Activated naive CD8-positive, alpha-beta T cell treated with anti-CD3 and anti-CD28 coated beads, Interleukin-2, amount 50 U/mL, for 24 hours (primary cell): ENCODE measurements around the gene RNF40.

Source experiments
- ATAC-seq: fragments of 150-1000 bp; cut with Tn5 transposase; one replicate; pipeline ENCODE4 v1.10.0; 2021
- DNase-seq: peaks from one replicate; pipeline ENCODE4 v3.0.0; 2021
- H3K27ac Mint-ChIP-seq: one replicate; pipeline ENCODE4 v1.8.0; 2021; ENCODE audit warnings: mild to moderate bottlenecking, mixed read lengths
- H3K27me3 Mint-ChIP-seq: one replicate; pipeline ENCODE4 v1.8.0; 2021; ENCODE audit warnings: mixed read lengths
- H3K36me3 Mint-ChIP-seq: one replicate; pipeline ENCODE4 v1.8.0; 2021; ENCODE audit warnings: low read depth, mixed read lengths
- H3K4me1 Mint-ChIP-seq: one replicate; pipeline ENCODE4 v1.8.0; 2021; ENCODE audit warnings: mixed read lengths
- H3K4me3 Mint-ChIP-seq: one replicate; pipeline ENCODE4 v1.8.0; 2021; ENCODE audit warnings: mild to moderate bottlenecking, moderate library complexity, mixed read lengths
- H3K9me3 Mint-ChIP-seq: one replicate; pipeline ENCODE4 v1.8.0; 2021; ENCODE audit warnings: mixed read lengths

RNF40 gene

DNA sequence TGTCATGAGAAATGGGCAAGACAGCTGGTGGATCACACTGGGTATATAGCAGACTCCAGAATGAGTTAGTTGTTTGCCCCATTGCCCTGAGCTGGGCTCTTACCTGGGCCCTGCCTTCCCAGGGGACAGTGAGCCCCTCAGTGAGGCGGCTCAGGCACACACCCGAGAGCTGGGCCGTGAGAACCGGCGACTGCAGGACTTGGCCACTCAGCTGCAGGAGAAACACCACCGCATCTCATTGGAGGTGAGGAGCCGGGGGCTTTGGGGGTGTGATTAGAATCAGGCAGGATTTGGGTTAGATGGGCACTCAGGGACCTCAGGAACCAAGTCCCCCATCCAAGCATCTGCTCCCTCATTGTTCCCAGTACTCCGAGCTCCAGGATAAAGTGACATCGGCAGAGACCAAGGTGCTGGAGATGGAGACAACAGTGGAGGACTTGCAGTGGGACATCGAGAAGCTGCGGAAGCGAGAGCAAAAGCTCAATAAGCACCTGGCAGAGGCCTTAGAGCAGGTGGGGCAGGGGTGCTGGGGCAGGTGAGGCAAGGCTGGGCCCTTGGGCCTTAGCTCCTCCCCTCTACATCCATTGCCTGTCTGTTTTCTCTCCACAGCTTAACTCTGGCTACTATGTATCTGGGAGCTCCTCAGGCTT lies 2.8 kb downstream of the RNF40 start:
- H3K4me1 Mint-ChIP-seq, result peaks cover 29% of the 10 kb centered on the region
- no peaks in the 10 kb centered on the region for H3K27me3 Mint-ChIP-seq

GRCh38 chr16:30766206-30766932 lies 4.2 kb downstream of the RNF40 start:
- H3K36me3 Mint-ChIP-seq, result peaks cover 51% of the 10 kb centered on the region
- H3K27ac Mint-ChIP-seq, result no peak overlapping the region
- no peak overlapping the region for H3K4me3 Mint-ChIP-seq

More for the DNA sequence above, 2.8 kb downstream of the RNF40 start:
- Mint-ChIP-seq H3K36me3 (peaks cover 48% of the 10 kb centered on the region), H3K9me3 (no peaks in the 10 kb centered on the region), H3K27ac (no peak overlapping the region), H3K4me3 (no peak overlapping the region)
- DNase-seq (no peak), ATAC-seq (no peak)

GRCh38 chr16:30766933-30767284 lies 4.8 kb downstream of the RNF40 start:
- H3K27ac Mint-ChIP-seq, result peak overlapping the region; percentile 35
- peaks cover 54% of the 10 kb centered on the region for H3K36me3 Mint-ChIP-seq
- no peaks in the 10 kb centered on the region for H3K9me3 Mint-ChIP-seq
- no peak for ATAC-seq
- no peak overlapping the region for H3K4me3 Mint-ChIP-seq
- DNase-seq, result no peak
- H3K27me3 Mint-ChIP-seq, result no peaks in the 10 kb centered on the region
- H3K4me1 Mint-ChIP-seq, result peaks cover 15% of the 10 kb centered on the region

More at GRCh38 chr16:30766206-30766932, 4.2 kb downstream of the RNF40 start:
- no peak for ATAC-seq
- Mint-ChIP-seq H3K9me3 (no peaks in the 10 kb centered on the region), H3K4me1 (peaks cover 18% of the 10 kb centered on the region), H3K27me3 (no peaks in the 10 kb centered on the region)
- DNase-seq, result no peak

GRCh38 chr16:30767767-30768465 lies 5.8 kb downstream of the RNF40 start:
- H3K36me3 Mint-ChIP-seq, result peaks cover 60% of the 10 kb centered on the region
- peaks cover 10% of the 10 kb centered on the region for H3K4me1 Mint-ChIP-seq
- no peak overlapping the region for H3K4me3 Mint-ChIP-seq
- no peaks in the 10 kb centered on the region for H3K27me3 Mint-ChIP-seq
- ATAC-seq, result no peak
- no peaks in the 10 kb centered on the region for H3K9me3 Mint-ChIP-seq
- no peak overlapping the region for H3K27ac Mint-ChIP-seq
- no peak for DNase-seq

DNA sequence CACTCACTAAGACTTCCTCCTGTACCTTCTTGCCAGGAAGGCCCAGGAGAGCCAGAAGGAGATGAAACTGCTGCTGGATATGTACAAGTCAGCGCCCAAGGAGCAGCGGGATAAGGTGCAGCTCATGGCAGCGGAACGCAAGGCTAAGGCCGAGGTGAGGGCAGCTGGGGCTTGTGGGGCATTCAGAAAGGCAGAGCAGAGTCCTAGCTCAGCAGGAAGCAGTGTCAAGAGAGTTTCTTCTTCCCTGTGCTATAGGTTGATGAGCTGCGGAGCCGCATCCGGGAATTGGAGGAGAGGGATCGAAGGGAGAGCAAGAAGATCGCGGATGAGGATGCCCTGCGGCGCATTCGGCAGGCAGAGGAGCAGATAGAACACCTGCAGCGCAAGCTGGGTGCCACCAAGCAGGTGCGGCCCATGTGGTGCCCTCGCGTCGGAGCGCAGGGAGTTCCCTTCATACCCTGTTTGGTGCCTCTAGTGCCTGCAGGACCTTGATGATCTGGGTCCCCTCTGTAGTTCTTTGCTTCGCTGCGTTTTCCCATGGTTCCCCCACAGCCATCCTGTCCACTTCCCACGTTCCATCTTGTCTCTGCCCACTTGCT lies 6.6 kb downstream of the RNF40 start:
- Mint-ChIP-seq H3K36me3 (peaks cover 58% of the 10 kb centered on the region), H3K27ac (no peak overlapping the region), H3K27me3 (no peaks in the 10 kb centered on the region), H3K9me3 (no peaks in the 10 kb centered on the region), H3K4me3 (no peak overlapping the region), H3K4me1 (peaks cover 6% of the 10 kb centered on the region)
- DNase-seq (no peak), ATAC-seq (no peak)

GRCh38 chr16:30769379-30770089 lies 7.4 kb downstream of the RNF40 start:
- no peaks in the 10 kb centered on the region for H3K9me3 Mint-ChIP-seq
- H3K4me3 Mint-ChIP-seq, result no peak overlapping the region
- no peak for ATAC-seq
- H3K36me3 Mint-ChIP-seq, result peaks cover 55% of the 10 kb centered on the region
- H3K4me1 Mint-ChIP-seq, result peaks cover 7% of the 10 kb centered on the region
- no peak for DNase-seq
- H3K27ac Mint-ChIP-seq, result no peak overlapping the region
- H3K27me3 Mint-ChIP-seq, result no peaks in the 10 kb centered on the region

GRCh38 chr16:30771726-30772125 lies 9.6 kb downstream of the RNF40 start:
- H3K4me3 Mint-ChIP-seq, result no peak overlapping the region
- peaks cover 45% of the 10 kb centered on the region for H3K36me3 Mint-ChIP-seq
- no peak for ATAC-seq
- DNase-seq, result no peak
- peaks cover 17% of the 10 kb centered on the region for H3K4me1 Mint-ChIP-seq
- no peak overlapping the region for H3K27ac Mint-ChIP-seq
- H3K27me3 Mint-ChIP-seq, result no peaks in the 10 kb centered on the region
- H3K9me3 Mint-ChIP-seq, result no peaks in the 10 kb centered on the region

DNA sequence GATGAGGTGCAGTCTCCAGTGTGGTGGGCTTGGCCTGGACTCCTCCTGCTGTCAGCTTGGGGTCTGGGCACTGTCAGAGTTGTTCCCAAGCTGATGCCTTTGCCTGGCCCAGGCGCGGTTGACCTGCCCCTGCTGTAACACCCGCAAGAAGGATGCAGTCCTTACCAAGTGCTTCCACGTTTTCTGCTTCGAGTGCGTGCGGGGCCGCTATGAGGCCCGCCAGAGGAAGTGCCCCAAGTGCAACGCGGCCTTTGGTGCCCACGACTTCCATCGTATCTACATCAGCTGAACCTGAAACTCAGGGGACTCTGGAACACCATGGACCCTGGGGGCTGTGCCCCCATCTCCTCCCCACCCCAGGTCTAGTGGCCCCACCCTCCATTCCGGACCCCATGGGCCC lies 11.7 kb downstream of the RNF40 start:
- Mint-ChIP-seq H3K27ac (no peak overlapping the region), H3K9me3 (no peaks in the 10 kb centered on the region), H3K36me3 (peaks cover 36% of the 10 kb centered on the region), H3K27me3 (no peaks in the 10 kb centered on the region), H3K4me1 (peaks cover 25% of the 10 kb centered on the region), H3K4me3 (no peak overlapping the region)
- DNase-seq (no peak), ATAC-seq (no peak)

- DNase-seq, result no peak
- ATAC-seq, result no peak
Measured at GRCh38 chr16:30774367-30775130, 12.4 kb downstream of the RNF40 start.

GRCh38 chr16:30775131-30775391 lies 12.9 kb downstream of the RNF40 start:
- Mint-ChIP-seq H3K4me3 (peak overlapping the region; percentile 93), H3K4me1 (peaks cover 25% of the 10 kb centered on the region), H3K27ac (peak overlapping the region; percentile 97), H3K36me3 (peaks cover 30% of the 10 kb centered on the region), H3K27me3 (no peaks in the 10 kb centered on the region), H3K9me3 (no peaks in the 10 kb centered on the region)
- ATAC-seq, result no peak
- no peak for DNase-seq

More at GRCh38 chr16:30774367-30775130, 12.4 kb downstream of the RNF40 start:
- H3K36me3 Mint-ChIP-seq, result peaks cover 31% of the 10 kb centered on the region
- peak overlapping the region; percentile 97 for H3K27ac Mint-ChIP-seq
- H3K9me3 Mint-ChIP-seq, result no peaks in the 10 kb centered on the region
- no peaks in the 10 kb centered on the region for H3K27me3 Mint-ChIP-seq
- H3K4me1 Mint-ChIP-seq, result peaks cover 25% of the 10 kb centered on the region
- peak overlapping the region; percentile 93 for H3K4me3 Mint-ChIP-seq

DNA sequence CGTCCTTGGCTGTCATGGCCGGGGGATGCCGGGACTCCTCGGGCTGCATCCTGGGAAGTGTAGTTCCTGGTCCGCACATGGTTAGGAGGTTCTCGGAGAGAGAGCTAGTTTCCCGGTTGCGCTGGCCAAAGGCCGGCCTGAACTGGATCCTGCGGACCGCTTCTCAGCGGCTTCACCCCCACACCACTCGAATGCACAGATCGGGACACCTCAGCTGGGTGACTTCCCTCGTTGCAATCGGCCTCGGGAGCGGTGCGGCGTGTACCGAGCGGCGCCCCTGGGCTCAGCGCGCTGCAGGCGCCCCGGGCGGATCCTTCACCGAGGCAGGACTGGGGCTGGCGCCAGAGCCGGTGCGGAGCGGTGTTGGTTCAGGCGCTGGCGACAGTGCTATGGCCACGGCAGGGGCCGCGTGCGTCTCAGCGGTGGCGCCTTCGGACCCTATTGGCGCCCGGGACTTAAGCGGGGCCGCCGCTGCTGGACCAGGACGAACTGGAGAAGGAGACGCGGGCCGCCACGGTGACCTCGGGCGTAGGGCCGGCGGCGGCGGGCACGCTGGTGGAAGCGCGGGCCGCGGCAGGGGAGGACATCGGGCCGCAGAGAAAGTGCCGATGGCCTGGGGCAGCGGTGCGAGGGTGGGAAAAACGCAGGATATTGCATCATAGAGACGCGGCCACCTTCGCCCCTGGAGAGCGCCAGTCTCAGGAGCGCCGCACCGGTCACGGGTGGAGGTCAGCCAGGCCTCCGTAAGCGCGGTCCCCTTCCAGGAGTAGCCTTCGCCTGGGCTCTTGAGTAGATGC lies 13.5 kb downstream of the RNF40 start:
- Mint-ChIP-seq H3K4me1 (peaks cover 25% of the 10 kb centered on the region), H3K4me3 (peak overlapping the region; percentile 93), H3K36me3 (peaks cover 28% of the 10 kb centered on the region), H3K9me3 (no peaks in the 10 kb centered on the region), H3K27ac (peak overlapping the region; percentile 97), H3K27me3 (no peaks in the 10 kb centered on the region)
- ATAC-seq, result peak; percentile 76
- peak; percentile 74 for DNase-seq

GRCh38 chr16:30777591-30778297 lies 15.6 kb downstream of the RNF40 start:
- DNase-seq (no peak), ATAC-seq (no peak)
- Mint-ChIP-seq H3K4me1 (peaks cover 25% of the 10 kb centered on the region), H3K4me3 (peak overlapping the region; percentile 93), H3K27me3 (no peaks in the 10 kb centered on the region), H3K36me3 (peaks cover 15% of the 10 kb centered on the region), H3K27ac (peak overlapping the region; percentile 97), H3K9me3 (no peaks in the 10 kb centered on the region)
